Osteoblast (primary cell): ENCODE results near the gene DNAI1. TPM values are rescaled to one million over a fixed set of nuclear protein-coding genes. Genes with fewer than 3 reads are reported as not detected.
"Not testable (repeated sequence)": the region's sequence is repeated elsewhere in the genome, so short reads cannot be mapped to it uniquely, and the experiment has no call there.

Experiments
- DNase-seq: peaks from one replicate; pipeline ENCODE4 v3.0.0; 2011; ENCODE audit warnings: low spot score, mixed read lengths; ENCODE audit not compliant: insufficient read length; ENCODE audit errors: missing footprints
- H2AFZ ChIP-seq: 2 replicates; pipeline ENCODE4 v1.6.0; 2011; ENCODE audit warnings: mild to moderate bottlenecking, low read length
- H3K27ac ChIP-seq: 2 replicates; pipeline ENCODE4 v1.5.1; 2011; ENCODE audit warnings: mild to moderate bottlenecking, low read depth, low read length, moderate library complexity
- H3K27me3 ChIP-seq: 2 replicates; pipeline ENCODE4 v1.6.0; 2012; ENCODE audit warnings: mild to moderate bottlenecking, control low read depth, inconsistent platforms, low read length, moderate library complexity; ENCODE audit not compliant: insufficient read depth
- H3K36me3 ChIP-seq: 2 replicates; pipeline ENCODE4 v1.5.1; 2011; ENCODE audit warnings: mild to moderate bottlenecking, low read length, control low read depth, moderate library complexity; ENCODE audit not compliant: insufficient read depth
- H3K4me1 ChIP-seq: 2 replicates; pipeline ENCODE4 v1.5.1; 2011; ENCODE audit warnings: mild to moderate bottlenecking, low read length, control low read depth, moderate library complexity; ENCODE audit not compliant: insufficient read depth
- H3K4me2 ChIP-seq: 2 replicates; pipeline ENCODE4 v1.6.0; 2011; ENCODE audit warnings: mild to moderate bottlenecking, low read length; ENCODE audit not compliant: insufficient read depth
- H3K4me3 ChIP-seq: fragments of 200-600 bp; sonication (generic); 3 replicates; pipeline ENCODE4 v1.5.1; 2012; ENCODE audit warnings: mild to moderate bottlenecking, low read length, inconsistent platforms; ENCODE audit not compliant: insufficient read depth
- H3K79me2 ChIP-seq: 2 replicates; pipeline ENCODE4 v1.6.0; 2012; ENCODE audit warnings: mild to moderate bottlenecking, low read length, control low read depth, inconsistent platforms; ENCODE audit not compliant: insufficient read depth
- H3K9me3 ChIP-seq: 2 replicates; pipeline ENCODE4 v1.5.1; 2011; ENCODE audit warnings: low read depth, low read length, control low read depth
- H4K20me1 ChIP-seq: 2 replicates; pipeline ENCODE4 v1.6.0; 2012; ENCODE audit warnings: mild to moderate bottlenecking, low read length, control low read depth; ENCODE audit not compliant: insufficient read depth
- CTCF ChIP-seq: IDR thresholded peaks from 2 replicates; pipeline ENCODE4 v1.5.1; 2011; ENCODE audit warnings: mild to moderate bottlenecking, low read depth, low read length, moderate library complexity; ENCODE audit errors: extremely low read depth
- total RNA-seq: library from RNA; depleted of rRNA; stranded (reverse); fragments of >200 nt; gene quantifications from 2 replicates; pipeline ENCODE4 v1.2.3, GENCODE V29; 2012

DNAI1 gene
- total RNA-seq, 1 donor = 47.4 TPM

GRCh38 chr9:34524349-34524748 lies 65.7 kb downstream of the DNAI1 start:
- Histone ChIP-seq H3K79me2 (no peaks in the 10 kb centered on the region), H3K27ac (no peak overlapping the region), H2AFZ (no peak overlapping the region), H3K4me3 (no peak overlapping the region), H4K20me1 (no peaks in the 10 kb centered on the region), H3K27me3 (peaks cover 41% of the 10 kb centered on the region), H3K36me3 (no peaks in the 10 kb centered on the region), H3K9me3 (no peaks in the 10 kb centered on the region), H3K4me1 (no peaks in the 10 kb centered on the region), H3K4me2 (no peak overlapping the region)
- no peak for TF ChIP-seq CTCF
- DNase-seq = no peak

DNA sequence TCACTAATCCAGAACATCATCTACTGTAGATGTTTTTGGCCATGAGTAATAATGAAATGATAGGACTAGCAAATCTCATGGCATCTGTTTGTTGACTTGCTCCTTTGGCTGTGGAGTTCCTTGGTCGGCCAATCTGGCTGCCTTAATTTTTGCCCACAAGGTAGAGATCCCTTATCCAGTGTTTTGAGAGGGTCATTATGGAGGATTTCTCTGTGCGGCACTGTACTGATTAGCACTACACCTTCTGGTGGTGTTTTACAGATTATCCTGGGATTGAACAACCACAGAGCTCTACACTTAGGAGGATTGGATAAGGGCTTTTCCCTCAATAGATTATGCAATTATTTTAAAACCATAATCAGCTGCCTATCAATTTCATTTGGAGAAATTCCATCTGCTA lies 67.4 kb downstream of the DNAI1 start:
- TF ChIP-seq CTCF = no peak
- Histone ChIP-seq H3K27ac (no peak overlapping the region), H2AFZ (no peak overlapping the region), H3K79me2 (no peaks in the 10 kb centered on the region), H3K4me3 (no peak overlapping the region), H3K4me2 (no peak overlapping the region), H4K20me1 (no peaks in the 10 kb centered on the region), H3K9me3 (no peaks in the 10 kb centered on the region), H3K36me3 (no peaks in the 10 kb centered on the region), H3K4me1 (no peaks in the 10 kb centered on the region), H3K27me3 (peaks cover 32% of the 10 kb centered on the region)
- no peak for DNase-seq

DNA sequence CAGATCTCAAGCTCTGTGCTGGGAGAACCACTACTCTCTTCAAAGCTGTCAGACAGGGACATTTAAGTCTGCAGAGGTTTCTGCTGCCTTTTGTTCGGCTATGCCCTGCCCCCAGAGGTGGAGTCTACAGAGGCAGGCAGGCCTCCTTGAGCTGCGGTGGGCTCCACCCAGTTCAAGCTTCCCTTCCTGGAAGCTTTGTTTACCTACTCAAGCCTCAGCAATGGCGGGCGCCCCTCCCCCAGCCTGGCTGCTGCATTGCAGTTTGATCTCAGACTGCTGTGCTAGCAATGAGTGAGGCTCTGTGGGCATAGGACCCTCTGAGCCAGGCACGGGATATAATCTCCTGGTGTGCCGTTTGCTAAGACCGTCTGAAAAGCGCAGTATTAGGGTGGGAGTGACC lies 73.4 kb downstream of the DNAI1 start:
- not testable (repeated sequence) for H4K20me1 ChIP-seq, H3K4me2 ChIP-seq, H3K36me3 ChIP-seq, DNase-seq, H3K9me3 ChIP-seq, H3K79me2 ChIP-seq, H3K4me3 ChIP-seq, H3K27ac ChIP-seq, H3K4me1 ChIP-seq, H2AFZ ChIP-seq
- H3K27me3 ChIP-seq = peaks cover 24% of the 10 kb centered on the region

DNA sequence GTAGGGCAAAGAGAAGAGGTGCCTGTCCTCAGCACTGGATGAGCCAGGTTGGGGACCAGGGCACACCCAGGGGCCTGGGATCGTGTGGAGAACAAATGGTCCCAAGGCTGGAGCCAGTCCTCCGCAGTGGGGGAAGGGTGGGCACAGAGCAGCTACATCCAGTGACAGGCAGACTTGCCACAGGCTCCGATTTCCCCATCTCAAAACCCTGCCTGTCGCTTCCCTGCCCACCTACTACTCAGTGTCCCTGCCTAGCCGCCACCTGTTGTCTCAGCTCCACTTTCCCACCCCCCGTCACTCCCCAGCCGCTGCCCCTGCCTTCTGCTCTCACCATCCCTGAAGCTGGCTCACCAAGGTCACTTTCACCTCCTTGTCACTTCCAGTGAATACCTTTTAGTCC lies 78.1 kb downstream of the DNAI1 start:
- no peaks in the 10 kb centered on the region for H3K4me1 ChIP-seq
- H3K27me3 ChIP-seq = peaks cover 25% of the 10 kb centered on the region
- no peaks in the 10 kb centered on the region for H4K20me1 ChIP-seq
- H3K27ac ChIP-seq = no peak overlapping the region
- H3K4me2 ChIP-seq = no peak overlapping the region
- H3K36me3 ChIP-seq = no peaks in the 10 kb centered on the region
- TF ChIP-seq CTCF = no peak
- no peak overlapping the region for H2AFZ ChIP-seq
- no peak for DNase-seq
- H3K9me3 ChIP-seq = no peaks in the 10 kb centered on the region
- H3K79me2 ChIP-seq = no peaks in the 10 kb centered on the region
- no peak overlapping the region for H3K4me3 ChIP-seq
